Mesenchymal stem cell (in vitro differentiated cells and primary cell): ENCODE data around the gene ADPRH.

Experiments used
- DNase-seq: peaks from one replicate; pipeline ENCODE4 v3.0.0-alpha.2; 2013
- H2AFZ ChIP-seq: one replicate; pipeline ENCODE4 v1.6.1; 2013; ENCODE audit warnings: low read depth, mild to moderate bottlenecking, control low read depth, inconsistent platforms, low read length, moderate library complexity
- H2AK5ac ChIP-seq: 2 replicates; pipeline ENCODE4 v1.6.1; 2013; ENCODE audit warnings: low read length, moderate library complexity, mild to moderate bottlenecking, inconsistent platforms; ENCODE audit not compliant: severe bottlenecking
- H2BK120ac ChIP-seq: one replicate; pipeline ENCODE4 v1.6.1; 2013; ENCODE audit warnings: low read depth, mild to moderate bottlenecking, inconsistent platforms, low read length, moderate library complexity
- H2BK12ac ChIP-seq, 2 experiments: one replicate each; pipeline ENCODE4 v1.6.1; 2013; ENCODE audit warnings: inconsistent platforms in 2 of 2, low read length in 2 of 2, mild to moderate bottlenecking in 2 of 2, moderate library complexity in 2 of 2, control low read depth in 1 of 2
- H2BK15ac ChIP-seq: one replicate; pipeline ENCODE4 v1.6.1; 2013; ENCODE audit warnings: mild to moderate bottlenecking, low read depth, inconsistent platforms; ENCODE audit not compliant: poor library complexity, severe bottlenecking
- H2BK5ac ChIP-seq: 2 replicates; pipeline ENCODE4 v1.6.1; 2013; ENCODE audit warnings: low read depth, mild to moderate bottlenecking, low read length, control low read depth, inconsistent platforms; ENCODE audit not compliant: poor library complexity, severe bottlenecking
- H3K14ac ChIP-seq, 2 experiments: one replicate each; pipeline ENCODE4 v1.6.1; 2013; ENCODE audit warnings: inconsistent platforms in 2 of 2, low read length in 2 of 2, control low read depth in 1 of 2, mild to moderate bottlenecking in 1 of 2, moderate library complexity in 1 of 2
- H3K18ac ChIP-seq, 2 experiments: one replicate each; pipeline ENCODE4 v1.6.1; 2013; ENCODE audit warnings: inconsistent platforms in 2 of 2, low read length in 2 of 2, control low read depth in 1 of 2, low read depth in 1 of 2, mild to moderate bottlenecking in 1 of 2
- H3K23ac ChIP-seq, 2 experiments: one replicate each; pipeline ENCODE4 v1.6.1; 2013; ENCODE audit warnings: inconsistent platforms in 2 of 2, low read length in 2 of 2, mild to moderate bottlenecking in 2 of 2, moderate library complexity in 2 of 2, control low read depth in 1 of 2
- H3K27ac ChIP-seq: 2 replicates; pipeline ENCODE4 v1.5.1; 2013; ENCODE audit warnings: mild to moderate bottlenecking, moderate library complexity, low read length, control low read depth, inconsistent platforms; ENCODE audit not compliant: poor library complexity, severe bottlenecking
- H3K27me3 ChIP-seq, 2 experiments: 2 replicates each; pipeline versions ENCODE4 v1.6.1 to v1.7.0; 2013; ENCODE audit warnings: low read length in 2 of 2, mild to moderate bottlenecking in 2 of 2, moderate library complexity in 2 of 2, control low read depth in 1 of 2, inconsistent platforms in 1 of 2; ENCODE audit not compliant: control insufficient read depth in 1 of 2, insufficient read depth in 1 of 2
- H3K36me3 ChIP-seq, 2 experiments: 2 replicates each; pipeline versions ENCODE4 v1.6.1 to v1.7.0; 2013; ENCODE audit warnings: low read length in 2 of 2, control low read depth in 1 of 2, inconsistent platforms in 1 of 2, low read depth in 1 of 2, mild to moderate bottlenecking in 1 of 2; ENCODE audit not compliant: insufficient read depth in 2 of 2, control insufficient read depth in 1 of 2
- H3K4ac ChIP-seq, 2 experiments: one replicate each; pipeline ENCODE4 v1.6.1; 2013; ENCODE audit warnings: inconsistent platforms in 2 of 2, low read length in 2 of 2, mild to moderate bottlenecking in 2 of 2, moderate library complexity in 2 of 2, control low read depth in 1 of 2, low read depth in 1 of 2
- H3K4me1 ChIP-seq: 2 replicates; pipeline ENCODE4 v1.6.1; 2013; ENCODE audit warnings: low read depth, low read length, control low read depth; ENCODE audit not compliant: control insufficient read depth, insufficient read depth
- H3K4me2 ChIP-seq: 2 replicates; pipeline ENCODE4 v1.6.1; 2013; ENCODE audit warnings: low read length, mild to moderate bottlenecking, inconsistent platforms; ENCODE audit not compliant: poor library complexity, severe bottlenecking
- H3K4me3 ChIP-seq, 2 experiments: 2 replicates each; pipeline versions ENCODE4 v1.5.1 to v1.7.0; 2013; ENCODE audit warnings: low read length in 2 of 2, mild to moderate bottlenecking in 2 of 2, control low read depth in 1 of 2, low read depth in 1 of 2; ENCODE audit not compliant: insufficient read depth in 1 of 2
- H3K79me1 ChIP-seq: replicated peaks from 2 replicates; pipeline ENCODE4 v1.6.1; 2013; ENCODE audit warnings: mild to moderate bottlenecking, control low read depth, low read length, inconsistent platforms; ENCODE audit not compliant: poor library complexity, severe bottlenecking
- H3K9ac ChIP-seq: 2 replicates; pipeline ENCODE4 v1.7.0; 2013; ENCODE audit warnings: mild to moderate bottlenecking, low read length, moderate library complexity
- H3K9me3 ChIP-seq: 2 replicates; pipeline ENCODE4 v1.7.0; 2013; ENCODE audit warnings: mild to moderate bottlenecking, low read length; ENCODE audit not compliant: control insufficient read depth
- H4K8ac ChIP-seq: one replicate; pipeline ENCODE4 v1.6.1; 2013; ENCODE audit warnings: inconsistent platforms, mild to moderate bottlenecking, low read length, moderate library complexity
- H4K91ac ChIP-seq: one replicate; pipeline ENCODE4 v1.6.1; 2013; ENCODE audit warnings: mild to moderate bottlenecking, low read length, inconsistent platforms
- WGBS: methylation state at CpG from one replicate; pipeline ENCODE4 v1.1.7; 2013; ENCODE audit warnings: mixed read lengths; 5-methylcytosine and 5-hydroxymethylcytosine counted together

Gene ADPRH

DNA sequence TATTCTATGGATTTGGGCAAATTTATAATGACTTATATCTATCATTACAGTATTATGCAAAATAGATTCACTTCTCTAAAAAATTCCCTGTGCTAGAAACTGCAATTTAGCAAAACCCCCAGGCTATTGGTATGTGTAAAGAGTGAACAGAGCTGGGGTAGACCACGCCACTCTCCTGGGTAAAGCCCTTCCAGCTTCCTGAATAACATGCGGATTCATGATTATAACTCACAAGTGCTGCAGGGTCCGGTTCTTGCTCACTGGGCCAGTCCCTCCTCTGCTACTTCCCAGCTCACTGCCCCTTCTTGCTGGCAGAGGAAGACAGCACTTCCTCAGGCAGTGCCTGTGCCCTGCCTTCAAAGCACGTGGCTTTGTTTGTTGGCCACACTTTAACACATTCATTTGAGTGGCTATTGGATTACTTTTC, 24.0 kb upstream of the ADPRH start:
- Histone ChIP-seq H2BK12ac (no peak overlapping the region), H3K4me3 (no peak overlapping the region), H3K36me3 (no peaks in the 10 kb centered on the region), H3K4ac (no peak overlapping the region), H2BK120ac (no peak overlapping the region), H3K79me1 (no peaks in the 10 kb centered on the region), H3K14ac (no peak overlapping the region), H2AK5ac (no peak overlapping the region), H3K9ac (no peak overlapping the region), H3K4me1 (peaks cover 3% of the 10 kb centered on the region), H3K18ac (no peak overlapping the region), H3K9me3 (no peaks in the 10 kb centered on the region), H4K91ac (no peak overlapping the region), H2BK15ac (no peak overlapping the region), H3K27ac (no peak overlapping the region), H3K23ac (no peak overlapping the region), H3K4me2 (no peak overlapping the region), H3K27me3 (no peaks in the 10 kb centered on the region), H2AFZ (no peak overlapping the region), H2BK5ac (no peak overlapping the region), H4K8ac (no peak overlapping the region)
- 94% methylated on average over 3 of the region's 4 CpGs for WGBS
- no peak for DNase-seq

DNA sequence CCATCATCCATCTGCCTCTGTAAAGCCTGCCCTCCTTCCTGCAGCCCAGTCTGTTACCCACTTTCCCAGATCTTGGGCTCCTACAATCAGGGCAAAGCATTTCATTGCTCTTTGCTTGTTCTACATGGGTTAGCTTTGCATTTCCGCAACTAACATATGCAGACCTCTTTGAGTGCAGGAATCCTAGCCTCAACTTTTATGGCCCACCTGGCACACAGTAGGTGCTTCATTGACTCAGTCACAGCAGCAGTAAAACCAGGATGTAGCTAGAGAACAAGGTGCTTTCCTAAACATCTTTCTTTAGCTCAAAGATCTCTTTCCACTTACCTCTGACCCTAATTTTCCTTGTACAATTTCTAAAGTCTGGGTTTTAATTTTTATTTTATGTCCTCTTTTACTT, 23.4 kb upstream of the ADPRH start:
- no peak overlapping the region for H2BK120ac ChIP-seq
- H3K4ac ChIP-seq = no peak overlapping the region
- no peak overlapping the region for H3K14ac ChIP-seq
- no peaks in the 10 kb centered on the region for H3K27me3 ChIP-seq
- no peak overlapping the region for H2BK12ac ChIP-seq
- H3K36me3 ChIP-seq = no peaks in the 10 kb centered on the region
- no peak overlapping the region for H3K9ac ChIP-seq
- H3K27ac ChIP-seq = no peak overlapping the region
- no peak overlapping the region for H3K4me2 ChIP-seq
- H2AFZ ChIP-seq = no peak overlapping the region
- H3K4me1 ChIP-seq = peaks cover 3% of the 10 kb centered on the region
- no peak overlapping the region for H3K18ac ChIP-seq
- WGBS = 100% methylated on average over 1 of the region's 1 CpG
- no peak overlapping the region for H3K23ac ChIP-seq
- DNase-seq = no peak
- no peak overlapping the region for H2AK5ac ChIP-seq
- H3K79me1 ChIP-seq = no peaks in the 10 kb centered on the region
- H2BK15ac ChIP-seq = no peak overlapping the region
- H4K8ac ChIP-seq = no peak overlapping the region
- H3K9me3 ChIP-seq = no peaks in the 10 kb centered on the region
- H3K4me3 ChIP-seq = no peak overlapping the region
- H4K91ac ChIP-seq = no peak overlapping the region
- no peak overlapping the region for H2BK5ac ChIP-seq

DNA sequence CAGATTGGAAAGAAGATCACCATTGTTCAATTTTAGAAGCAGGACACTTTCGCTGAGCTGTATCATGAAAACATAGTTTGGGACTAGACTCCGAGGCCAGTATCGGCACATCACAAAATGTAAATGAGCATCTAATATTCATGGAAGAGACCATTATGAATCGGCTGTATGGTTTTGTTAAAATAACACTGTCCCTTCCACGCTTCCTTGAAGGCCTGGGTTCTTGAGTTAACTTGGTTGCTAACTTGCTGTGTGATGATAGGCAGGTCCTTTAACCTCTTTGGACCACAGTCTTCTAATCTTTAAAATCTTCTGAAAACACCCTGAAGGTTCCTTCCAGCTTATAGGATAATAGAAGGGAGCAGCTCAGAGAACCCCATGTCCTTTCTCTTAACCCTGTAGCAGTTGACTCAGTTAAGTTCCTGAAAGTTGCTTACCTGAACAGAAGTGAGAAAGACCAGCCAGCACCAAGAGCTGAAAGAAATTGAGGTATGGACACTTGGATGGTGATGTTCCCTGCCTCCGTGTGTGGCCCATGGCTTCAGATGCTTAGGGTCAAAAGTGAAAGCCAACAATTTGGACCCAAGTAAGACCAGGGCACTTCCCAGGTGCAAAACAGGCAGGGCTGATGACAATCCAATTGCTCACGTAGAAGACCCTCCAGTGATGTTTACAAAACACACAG, 22.0 kb upstream of the ADPRH start:
- H4K91ac ChIP-seq = no peak overlapping the region
- no peak overlapping the region for H2BK12ac ChIP-seq
- H3K79me1 ChIP-seq = no peaks in the 10 kb centered on the region
- no peak overlapping the region for H2BK120ac ChIP-seq
- H3K23ac ChIP-seq = no peak overlapping the region
- H3K36me3 ChIP-seq = no peaks in the 10 kb centered on the region
- no peak overlapping the region for H3K4me2 ChIP-seq
- H2AFZ ChIP-seq = no peak overlapping the region
- no peaks in the 10 kb centered on the region for H3K9me3 ChIP-seq
- no peak overlapping the region for H2AK5ac ChIP-seq
- H2BK15ac ChIP-seq = no peak overlapping the region
- H3K4ac ChIP-seq = no peak overlapping the region
- no peaks in the 10 kb centered on the region for H3K27me3 ChIP-seq
- no peak overlapping the region for H2BK5ac ChIP-seq
- peaks cover 3% of the 10 kb centered on the region for H3K4me1 ChIP-seq
- H3K4me3 ChIP-seq = no peak overlapping the region
- 94% methylated on average over 7 of the region's 7 CpGs for WGBS
- H3K9ac ChIP-seq = no peak overlapping the region
- no peak overlapping the region for H3K18ac ChIP-seq
- no peak overlapping the region for H3K27ac ChIP-seq
- H3K14ac ChIP-seq = no peak overlapping the region
- DNase-seq = no peak
- no peak overlapping the region for H4K8ac ChIP-seq

DNA sequence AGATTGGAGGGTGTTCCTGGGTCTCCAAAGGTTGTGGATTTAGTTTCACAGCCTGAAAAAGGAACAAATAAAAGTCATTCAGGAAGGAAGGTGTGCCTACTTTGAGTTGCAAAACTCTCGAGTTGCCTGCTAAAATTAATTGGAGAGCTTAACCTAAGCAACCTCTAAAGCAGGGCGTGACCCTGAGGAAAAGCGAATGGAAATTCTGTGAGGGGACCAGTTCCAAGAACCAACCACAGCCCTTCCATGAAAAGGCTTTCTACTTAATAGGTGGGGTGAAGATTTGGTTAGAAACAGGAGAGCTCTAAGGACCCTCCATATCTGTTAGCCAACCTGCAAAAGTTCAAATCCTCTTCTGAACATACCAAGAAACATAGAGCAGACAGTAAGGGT, 21.4 kb upstream of the ADPRH start:
- H4K8ac ChIP-seq = no peak overlapping the region
- WGBS = 83% methylated on average over 3 of the region's 3 CpGs
- no peak overlapping the region for H2BK120ac ChIP-seq
- no peak overlapping the region for H2BK12ac ChIP-seq
- H2BK15ac ChIP-seq = no peak overlapping the region
- H2BK5ac ChIP-seq = no peak overlapping the region
- no peak overlapping the region for H3K9ac ChIP-seq
- H3K18ac ChIP-seq = no peak overlapping the region
- no peak overlapping the region for H3K4me3 ChIP-seq
- no peaks in the 10 kb centered on the region for H3K36me3 ChIP-seq
- no peak overlapping the region for H4K91ac ChIP-seq
- no peak overlapping the region for H2AFZ ChIP-seq
- no peak overlapping the region for H3K23ac ChIP-seq
- H3K79me1 ChIP-seq = no peaks in the 10 kb centered on the region
- H3K9me3 ChIP-seq = no peaks in the 10 kb centered on the region
- no peak overlapping the region for H3K14ac ChIP-seq
- DNase-seq = no peak
- H3K4me2 ChIP-seq = no peak overlapping the region
- no peak overlapping the region for H3K27ac ChIP-seq
- H3K4ac ChIP-seq = no peak overlapping the region
- peaks cover 3% of the 10 kb centered on the region for H3K4me1 ChIP-seq
- H2AK5ac ChIP-seq = no peak overlapping the region
- H3K27me3 ChIP-seq = no peaks in the 10 kb centered on the region
